Measurements from ENCODE around the gene SMIM22.

DNA sequence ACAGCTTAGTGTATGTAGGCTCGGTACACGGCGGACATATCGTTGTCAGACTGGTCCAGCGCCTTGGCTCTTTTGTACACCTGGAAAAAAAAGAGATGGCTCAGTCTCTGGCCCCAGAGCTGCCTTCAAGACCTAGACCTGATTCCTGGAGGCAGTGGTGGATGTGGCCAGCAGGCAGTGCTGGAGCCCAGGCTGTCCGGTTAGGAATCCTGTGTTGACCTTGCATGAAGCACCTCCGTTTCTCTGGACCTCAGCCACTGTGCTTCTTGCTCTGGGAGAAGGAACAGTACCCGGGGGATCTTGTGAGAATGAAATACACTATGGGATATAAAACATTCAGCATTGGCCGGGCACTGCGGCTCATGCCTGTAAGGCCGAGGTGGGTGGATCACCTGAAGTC, 10.1 kb downstream of the SMIM22 start:
- TF ChIP-seq GATA2 (IDR thresholded peaks at IDR 0.05; ENCODE audit: low read depth, low read length): no peak
- no peak for TF ChIP-seq GATA3 (IDR thresholded peaks at IDR 0.05; ENCODE audit: low read depth, low read length)

Data from SH-SY5Y (cell line).